ENCODE measurements around the gene HEPACAM.

The HEPACAM gene

DNA sequence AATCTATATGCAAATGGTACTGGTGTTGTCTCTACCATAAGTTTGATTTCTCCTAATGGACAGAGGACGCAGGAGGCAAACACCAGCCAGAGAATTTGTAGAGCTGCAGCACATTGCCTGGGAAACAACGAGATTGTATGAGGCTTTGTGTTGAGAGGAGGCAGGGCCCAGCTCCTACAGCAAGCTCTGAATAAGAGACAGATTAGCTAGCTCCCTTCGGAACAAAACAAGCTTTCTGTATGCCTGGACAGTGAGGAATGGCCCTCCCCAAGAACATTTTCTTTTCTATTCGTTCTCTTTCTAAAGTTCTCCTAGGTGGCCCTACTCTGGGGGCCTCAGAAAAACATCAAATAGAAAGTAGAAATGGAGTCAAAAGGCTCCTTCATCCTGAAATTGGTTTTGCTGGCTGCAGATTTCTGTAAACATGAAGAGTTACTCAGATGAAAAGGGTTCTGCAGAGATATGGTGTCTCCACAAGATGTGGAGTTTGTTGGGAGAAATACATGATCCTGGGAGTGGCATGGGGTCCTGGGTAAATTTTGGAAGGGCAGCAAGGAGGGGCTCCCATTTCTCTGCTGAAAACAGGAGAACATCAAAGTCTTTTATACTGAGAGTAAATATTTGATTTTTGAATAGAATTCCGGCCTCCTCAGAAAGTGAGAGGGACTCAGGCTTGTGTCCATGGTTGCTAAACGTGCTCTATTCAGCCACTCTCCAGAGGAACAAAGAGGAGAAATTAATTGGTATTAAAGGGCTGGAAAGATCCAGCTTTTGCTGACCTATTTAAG, 6.8 kb upstream of the HEPACAM start:
- TF ChIP-seq, protein P1, sequence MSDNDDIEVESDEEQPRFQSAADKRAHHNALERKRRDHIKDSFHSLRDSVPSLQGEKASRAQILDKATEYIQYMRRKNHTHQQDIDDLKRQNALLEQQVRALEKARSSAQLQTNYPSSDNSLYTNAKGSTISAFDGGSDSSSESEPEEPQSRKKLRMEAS (IDR thresholded peaks at IDR 0.05; ENCODE audit: low read depth, low read length) = no peak
- no peak for TF ChIP-seq POLR2A (IDR thresholded peaks at IDR 0.05; ENCODE audit: extremely low read depth, insufficient read length)
- no peak for TF ChIP-seq MYC (IDR thresholded peaks at IDR 0.05; ENCODE audit: low read depth, low read length)
- TF ChIP-seq, protein P2, sequence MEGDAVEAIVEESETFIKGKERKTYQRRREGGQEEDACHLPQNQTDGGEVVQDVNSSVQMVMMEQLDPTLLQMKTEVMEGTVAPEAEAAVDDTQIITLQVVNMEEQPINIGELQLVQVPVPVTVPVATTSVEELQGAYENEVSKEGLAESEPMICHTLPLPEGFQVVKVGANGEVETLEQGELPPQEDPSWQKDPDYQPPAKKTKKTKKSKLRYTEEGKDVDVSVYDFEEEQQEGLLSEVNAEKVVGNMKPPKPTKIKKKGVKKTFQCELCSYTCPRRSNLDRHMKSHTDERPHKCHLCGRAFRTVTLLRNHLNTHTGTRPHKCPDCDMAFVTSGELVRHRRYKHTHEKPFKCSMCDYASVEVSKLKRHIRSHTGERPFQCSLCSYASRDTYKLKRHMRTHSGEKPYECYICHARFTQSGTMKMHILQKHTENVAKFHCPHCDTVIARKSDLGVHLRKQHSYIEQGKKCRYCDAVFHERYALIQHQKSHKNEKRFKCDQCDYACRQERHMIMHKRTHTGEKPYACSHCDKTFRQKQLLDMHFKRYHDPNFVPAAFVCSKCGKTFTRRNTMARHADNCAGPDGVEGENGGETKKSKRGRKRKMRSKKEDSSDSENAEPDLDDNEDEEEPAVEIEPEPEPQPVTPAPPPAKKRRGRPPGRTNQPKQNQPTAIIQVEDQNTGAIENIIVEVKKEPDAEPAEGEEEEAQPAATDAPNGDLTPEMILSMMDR (IDR thresholded peaks at IDR 0.05; ENCODE audit: low read depth, low read length) = no peak
- no peak for DNase-seq (ENCODE audit: low read depth)
- no peak overlapping the region for H3K4me3 ChIP-seq (ENCODE audit: low read depth, low read length)

DNA sequence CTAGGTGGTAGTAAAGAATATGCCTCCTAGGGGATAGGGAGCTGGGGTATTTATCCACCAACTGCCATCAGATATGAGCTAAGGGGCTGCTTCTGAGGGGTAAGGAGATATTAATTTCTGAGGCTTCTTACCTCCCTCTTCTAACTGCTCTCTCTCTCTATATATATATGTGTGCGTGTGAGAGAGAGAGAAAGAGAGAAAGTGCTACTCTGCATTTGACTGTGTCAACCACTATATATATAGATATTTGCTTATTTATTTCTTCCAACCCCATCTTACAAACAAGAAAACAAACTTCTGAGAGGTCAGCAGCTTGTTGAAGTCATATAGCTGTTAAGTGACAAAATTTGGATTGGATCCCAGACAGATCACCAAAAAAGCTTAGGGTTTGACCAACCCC, 5.9 kb upstream of the HEPACAM start:
- no peak overlapping the region for H3K4me3 ChIP-seq (ENCODE audit: low read depth, low read length)
- TF ChIP-seq, protein P2 (IDR thresholded peaks at IDR 0.05; ENCODE audit: low read depth, low read length) = no peak
- TF ChIP-seq MYC (IDR thresholded peaks at IDR 0.05; ENCODE audit: low read depth, low read length) (no peak), POLR2A (IDR thresholded peaks at IDR 0.05; ENCODE audit: extremely low read depth, insufficient read length) (no peak)
- TF ChIP-seq, protein P1 (IDR thresholded peaks at IDR 0.05; ENCODE audit: low read depth, low read length) = no peak
- DNase-seq (ENCODE audit: low read depth) = no peak

DNA sequence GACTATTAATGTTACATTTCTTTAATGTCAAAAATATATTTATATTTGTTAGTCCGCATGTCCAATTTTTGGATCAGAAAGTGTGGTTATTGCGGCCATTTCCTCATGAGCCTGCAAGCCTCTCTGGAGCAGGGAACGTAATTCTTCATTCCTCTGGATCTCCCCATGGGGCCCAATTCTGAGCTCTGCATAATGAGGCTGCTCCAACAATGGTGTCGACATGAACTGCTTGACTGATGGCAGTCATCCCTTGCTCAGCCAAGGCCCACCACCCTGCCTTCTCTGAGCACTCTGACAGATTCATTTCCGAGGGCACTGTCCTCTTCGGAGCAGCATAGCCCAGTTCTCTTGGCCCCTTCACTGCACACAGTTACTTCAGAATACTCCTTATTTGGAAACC, 3.1 kb upstream of the HEPACAM start:
- no peak for DNase-seq (ENCODE audit: low read depth)
- H3K4me3 ChIP-seq (ENCODE audit: low read depth, low read length) = no peak overlapping the region
- TF ChIP-seq MYC (IDR thresholded peaks at IDR 0.05; ENCODE audit: low read depth, low read length) (no peak), POLR2A (IDR thresholded peaks at IDR 0.05; ENCODE audit: extremely low read depth, insufficient read length) (no peak)
- TF ChIP-seq, protein P1 (IDR thresholded peaks at IDR 0.05; ENCODE audit: low read depth, low read length) = no peak
- TF ChIP-seq, protein P2 (IDR thresholded peaks at IDR 0.05; ENCODE audit: low read depth, low read length) = no peak

DNA sequence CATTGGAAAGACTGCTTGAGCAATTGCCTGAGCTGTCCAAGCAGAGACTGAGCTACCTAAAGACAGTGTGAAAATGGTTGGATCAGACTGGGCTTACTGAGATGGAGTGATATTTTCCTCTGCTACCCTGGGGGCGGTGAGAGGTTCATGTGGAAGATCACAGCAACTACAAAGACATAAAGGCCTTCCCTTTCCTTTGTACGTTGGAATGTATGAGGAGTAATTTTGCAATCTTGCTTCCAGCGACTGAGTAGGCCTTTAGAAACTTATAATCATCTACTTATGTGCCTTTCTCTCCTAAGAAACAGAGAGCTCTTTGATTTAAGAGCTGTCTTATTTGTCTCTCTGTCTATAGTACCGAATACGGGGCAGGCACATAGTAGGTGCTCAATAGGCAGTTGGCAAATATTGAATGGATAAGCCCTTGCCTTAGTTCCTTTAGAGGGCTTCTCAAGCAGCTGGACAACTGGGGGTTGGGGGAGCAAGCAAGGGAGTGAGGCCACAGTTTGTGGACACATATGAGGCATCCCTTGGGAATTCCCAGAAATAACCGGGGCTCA, 2.4 kb upstream of the HEPACAM start:
- TF ChIP-seq, protein P1 (IDR thresholded peaks at IDR 0.05; ENCODE audit: low read depth, low read length) = no peak
- TF ChIP-seq MYC (IDR thresholded peaks at IDR 0.05; ENCODE audit: low read depth, low read length) (no peak), POLR2A (IDR thresholded peaks at IDR 0.05; ENCODE audit: extremely low read depth, insufficient read length) (no peak)
- TF ChIP-seq, protein P2 (IDR thresholded peaks at IDR 0.05; ENCODE audit: low read depth, low read length) = no peak
- H3K4me3 ChIP-seq (ENCODE audit: low read depth, low read length) = no peak overlapping the region
- no peak for DNase-seq (ENCODE audit: low read depth)

DNA sequence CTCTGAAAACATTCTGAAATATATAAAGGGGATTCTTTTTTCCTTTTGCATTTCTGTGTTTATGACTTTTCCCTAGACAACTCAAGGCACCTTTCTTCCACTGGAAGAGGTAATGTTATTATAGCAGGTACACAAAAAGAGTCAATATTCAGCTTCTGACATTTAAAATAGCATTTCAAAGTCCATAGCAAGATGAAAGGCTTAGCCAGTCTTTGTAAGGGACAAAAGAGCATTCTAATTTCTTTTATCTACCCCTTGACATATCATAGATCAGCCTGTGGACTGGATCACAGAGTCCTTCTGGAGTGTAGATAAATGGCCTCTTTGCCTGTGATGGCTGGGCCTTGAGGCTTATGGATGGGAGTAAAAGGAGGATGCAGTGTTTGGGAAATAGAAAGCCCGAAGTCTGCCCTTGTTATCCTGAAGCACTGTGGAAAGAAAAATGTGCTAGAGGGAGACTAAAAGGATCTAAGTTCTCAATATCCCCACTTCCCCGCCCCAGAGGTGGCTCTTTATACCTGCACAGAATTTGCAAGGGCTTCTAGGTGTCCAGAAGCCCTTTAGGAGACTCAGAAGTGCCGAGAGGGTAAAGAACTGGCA, 1.6 kb upstream of the HEPACAM start:
- TF ChIP-seq, protein P1 (IDR thresholded peaks at IDR 0.05; ENCODE audit: low read depth, low read length) = no peak
- TF ChIP-seq MYC (IDR thresholded peaks at IDR 0.05; ENCODE audit: low read depth, low read length) (no peak), POLR2A (IDR thresholded peaks at IDR 0.05; ENCODE audit: extremely low read depth, insufficient read length) (no peak)
- no peak overlapping the region for H3K4me3 ChIP-seq (ENCODE audit: low read depth, low read length)
- no peak for DNase-seq (ENCODE audit: low read depth)
